GM21447 (cell line): ENCODE measurements around the gene CDRT15L2.
"Not testable (repeated sequence)": the region's sequence is repeated elsewhere in the genome, so short reads cannot be mapped to it uniquely, and the experiment has no call there.

Source experiments
- ATAC-seq: cut with Tn5 transposase; IDR thresholded peaks from one replicate; pipeline ENCODE4 v1.9.1; 2021; ENCODE audit not compliant: unreplicated experiment

The CDRT15L2 gene

GRCh38 chr17:20579424-20579823 is at the start of gene CDRT15L2:
Gene CDRT15L2 (plus strand): TSS chr17:20579724. CDS start chr17:20579744, 20 bp downstream.
- ATAC-seq, result not testable (repeated sequence)

DNA sequence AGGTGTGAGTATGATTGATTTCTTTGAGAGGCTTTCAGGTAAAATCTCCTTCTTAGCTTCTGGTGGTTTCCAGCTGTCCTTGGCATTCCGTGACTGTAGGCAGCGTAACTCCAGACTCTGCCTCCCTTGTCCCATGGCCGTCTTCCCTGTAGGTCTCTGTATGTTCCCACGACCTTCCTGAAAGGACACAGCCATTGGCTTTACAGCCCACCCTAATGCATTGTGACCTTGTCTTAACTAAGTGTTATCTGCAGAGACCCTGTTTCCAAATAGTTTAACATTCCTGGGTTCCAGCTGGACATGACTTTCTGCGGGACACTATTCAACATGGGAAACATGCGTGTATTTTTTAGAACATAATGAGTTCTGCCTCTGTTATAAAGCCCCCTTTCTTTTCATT is 49.4 kb upstream of the CDRT15L2 start:
- ATAC-seq, result not testable (repeated sequence)

- not testable (repeated sequence) for ATAC-seq
Measured at GRCh38 chr17:20532544-20533090, 46.9 kb upstream of the CDRT15L2 start.

GRCh38 chr17:20533206-20533605 is 46.3 kb upstream of the CDRT15L2 start:
- not testable (repeated sequence) for ATAC-seq

DNA sequence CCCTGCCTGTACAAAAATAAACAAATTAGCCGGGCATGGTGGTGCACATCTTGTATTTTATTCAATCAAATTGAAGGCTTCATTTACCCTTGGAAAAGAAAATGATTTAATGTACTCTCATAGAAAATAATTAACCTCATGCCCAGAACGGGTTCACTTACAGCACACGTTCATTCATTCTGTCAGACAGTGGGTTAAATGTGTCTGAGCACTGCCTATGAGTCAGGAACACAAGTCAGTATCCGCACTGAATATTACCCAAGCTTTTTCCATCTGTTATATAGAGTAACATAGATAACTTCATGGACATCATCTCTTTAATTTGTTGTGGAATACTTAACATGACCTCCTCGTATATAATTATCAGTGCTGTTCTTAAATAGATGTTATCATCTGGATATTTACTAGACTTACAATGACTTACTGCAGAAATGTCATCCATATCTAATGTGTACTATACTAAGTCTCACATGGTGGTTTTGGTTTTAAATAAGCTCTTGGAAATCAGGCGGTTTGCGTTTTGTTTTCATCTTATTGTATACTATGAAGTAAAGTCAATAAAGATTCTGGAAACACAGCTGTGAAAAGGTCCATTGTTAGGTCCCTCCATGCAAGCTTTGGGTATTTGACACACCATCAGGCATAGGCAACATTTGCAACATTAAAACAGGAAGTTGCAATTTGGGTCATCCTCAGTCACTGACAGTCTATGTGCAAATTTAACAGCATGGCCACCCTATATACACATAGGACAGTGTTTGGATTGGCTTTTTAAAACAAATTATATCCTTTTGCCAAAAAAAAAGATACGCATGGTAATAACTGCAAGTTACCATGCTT is 44.6 kb upstream of the CDRT15L2 start:
- ATAC-seq, result not testable (repeated sequence)

DNA sequence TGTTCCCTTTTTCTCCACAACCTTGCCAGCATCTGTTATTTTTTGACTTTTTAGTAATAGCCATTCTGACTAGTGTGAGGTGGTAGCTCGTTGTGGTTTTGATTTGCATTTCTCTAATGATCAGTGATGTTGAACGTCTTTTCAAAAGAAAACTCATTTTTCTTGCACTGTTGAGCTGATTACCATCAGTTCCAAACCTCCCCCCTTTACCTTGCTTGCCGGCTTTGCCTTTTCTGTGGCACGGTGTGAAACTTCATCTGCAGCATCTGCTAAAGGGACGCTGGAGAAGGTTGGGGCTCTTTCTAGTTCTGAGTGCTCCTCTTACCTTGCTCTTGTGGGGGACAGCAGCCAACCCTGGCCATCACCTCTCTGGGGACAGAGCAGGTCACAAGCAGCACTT is 39.1 kb upstream of the CDRT15L2 start:
- ATAC-seq, result peak; percentile 98

GRCh38 chr17:20540865-20541264 is 38.7 kb upstream of the CDRT15L2 start:
- not testable (repeated sequence) for ATAC-seq

GRCh38 chr17:20541853-20542546 is 37.5 kb upstream of the CDRT15L2 start:
- not testable (repeated sequence) for ATAC-seq

GRCh38 chr17:20547923-20548322 is 31.6 kb upstream of the CDRT15L2 start:
- not testable (repeated sequence) for ATAC-seq

- ATAC-seq, result not testable (repeated sequence)
Measured at GRCh38 chr17:20552920-20553319, 26.6 kb upstream of the CDRT15L2 start.

- ATAC-seq, result not testable (repeated sequence)
Measured at GRCh38 chr17:20554728-20555127, 24.8 kb upstream of the CDRT15L2 start.

DNA sequence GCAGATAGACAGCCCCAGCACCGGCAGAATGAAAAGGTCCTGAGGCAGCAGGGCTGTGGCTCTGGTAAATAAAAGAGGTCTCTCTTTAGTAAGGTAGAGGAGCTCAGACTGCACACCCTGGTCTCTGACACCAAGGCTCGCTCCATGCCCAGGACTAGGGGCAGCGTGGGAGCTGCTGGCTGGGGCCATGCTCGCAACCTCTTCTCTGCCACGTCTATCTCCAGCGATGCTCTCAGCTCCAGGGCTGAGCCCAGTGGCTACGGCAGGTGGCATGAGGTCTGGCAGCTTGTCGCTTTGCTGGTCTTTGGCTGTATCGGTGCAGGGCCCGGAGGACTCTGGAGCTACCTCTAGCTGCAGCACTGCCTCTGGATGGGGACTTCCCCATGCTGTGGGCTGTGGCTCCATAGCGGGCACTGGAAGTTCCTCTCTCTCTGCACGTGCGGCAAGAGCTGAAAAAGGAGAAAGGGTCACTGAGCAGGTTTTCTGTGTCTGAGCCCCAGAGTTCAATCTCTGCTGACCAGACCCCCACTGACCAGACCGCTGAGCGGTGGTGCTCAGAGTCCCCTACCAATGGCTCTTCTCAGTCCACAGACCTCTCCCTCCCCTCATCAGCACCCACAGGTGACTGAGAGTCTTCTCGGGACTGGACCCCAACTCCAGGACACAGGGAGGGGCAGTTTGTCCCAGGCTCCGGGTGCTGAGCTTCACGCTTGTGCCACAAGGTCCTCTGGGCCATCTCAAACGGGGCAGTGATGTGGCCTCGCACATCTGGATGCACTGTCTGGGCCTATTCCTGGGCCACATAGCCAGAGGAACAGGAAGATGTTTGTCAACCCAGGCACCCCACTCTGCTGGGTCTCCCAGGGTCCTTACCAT is 24.2 kb upstream of the CDRT15L2 start:
- ATAC-seq, result not testable (repeated sequence)

DNA sequence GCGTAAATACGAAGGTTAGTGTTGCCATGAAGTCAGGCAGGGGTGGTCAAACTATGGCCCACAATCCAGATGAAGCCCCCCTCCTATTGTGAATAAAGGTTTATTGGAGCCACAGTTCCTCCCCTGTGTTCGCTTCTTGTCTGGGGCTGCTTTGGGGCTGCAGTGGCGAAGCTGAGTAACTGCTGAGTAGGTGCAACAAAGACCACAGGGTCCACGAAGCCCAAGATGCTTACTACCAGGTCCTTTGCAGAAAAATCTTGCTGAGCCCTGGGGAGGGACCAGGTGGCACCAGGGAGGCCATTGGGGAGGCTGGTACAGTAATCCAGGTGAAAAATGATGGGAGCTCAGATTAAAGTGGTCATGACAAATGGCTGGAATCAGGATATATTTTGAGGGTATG is 21.4 kb upstream of the CDRT15L2 start:
- ATAC-seq, result not testable (repeated sequence)

DNA sequence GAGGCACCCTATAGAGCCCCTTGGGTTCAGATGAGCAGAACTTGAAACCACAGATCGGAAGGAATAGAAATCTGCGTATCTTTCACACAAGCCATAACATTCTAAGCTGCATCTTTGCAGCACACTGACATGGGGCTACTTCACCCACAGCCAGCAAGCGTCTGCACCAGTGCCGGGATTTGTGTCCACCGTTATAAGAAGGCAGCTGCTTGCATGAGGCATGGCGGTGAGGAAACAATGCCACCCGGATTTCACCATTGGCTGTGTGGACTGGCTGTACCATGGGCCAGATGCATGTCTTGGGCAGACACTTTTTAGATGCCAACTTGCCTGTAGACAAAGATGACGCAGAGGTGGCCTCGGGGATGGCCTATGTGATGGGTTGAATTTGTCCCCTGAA is 20.5 kb upstream of the CDRT15L2 start:
- ATAC-seq, result not testable (repeated sequence)

GRCh38 chr17:20562587-20562986 is 16.9 kb upstream of the CDRT15L2 start:
- no peak for ATAC-seq

DNA sequence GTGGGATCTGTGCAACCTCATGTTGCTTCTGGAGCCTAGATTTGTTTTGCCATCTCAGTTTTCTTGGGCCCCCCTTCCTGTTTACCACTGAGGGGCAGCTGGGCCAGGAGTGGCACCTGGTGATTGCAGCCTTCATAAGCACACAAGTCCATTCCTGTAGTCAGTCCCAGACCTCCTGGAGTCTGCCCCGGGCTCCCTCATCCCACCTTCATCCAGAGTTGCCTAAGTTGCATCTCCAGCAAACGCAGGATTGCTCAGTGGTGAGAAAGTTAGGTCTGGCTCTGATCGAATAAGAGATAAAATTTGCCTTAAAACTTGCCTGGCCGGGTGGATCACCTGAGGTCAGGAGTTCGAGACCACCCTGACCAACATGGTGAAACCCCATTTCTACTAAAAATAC is 14.3 kb upstream of the CDRT15L2 start:
- ATAC-seq, result not testable (repeated sequence)

DNA sequence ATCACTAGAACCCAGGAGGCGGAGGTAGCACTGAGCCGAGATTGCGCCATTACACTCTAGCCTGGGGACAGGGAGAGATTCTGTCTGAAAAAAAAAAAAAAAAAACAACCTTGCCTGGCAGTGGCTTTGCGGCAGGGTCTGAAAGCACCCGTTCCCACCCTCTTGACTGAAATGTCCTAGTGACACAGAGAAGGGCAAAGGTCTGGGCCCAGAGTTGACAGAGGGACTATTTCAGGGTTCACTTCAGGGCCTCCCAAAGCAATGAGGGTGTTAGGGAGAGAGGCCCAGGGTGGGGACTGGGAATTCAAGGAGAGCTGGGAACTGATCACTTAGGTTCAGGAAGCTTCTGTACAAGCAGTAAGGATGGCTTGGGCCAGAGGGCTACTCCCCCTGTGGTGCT is 13.8 kb upstream of the CDRT15L2 start:
- ATAC-seq, result no peak

DNA sequence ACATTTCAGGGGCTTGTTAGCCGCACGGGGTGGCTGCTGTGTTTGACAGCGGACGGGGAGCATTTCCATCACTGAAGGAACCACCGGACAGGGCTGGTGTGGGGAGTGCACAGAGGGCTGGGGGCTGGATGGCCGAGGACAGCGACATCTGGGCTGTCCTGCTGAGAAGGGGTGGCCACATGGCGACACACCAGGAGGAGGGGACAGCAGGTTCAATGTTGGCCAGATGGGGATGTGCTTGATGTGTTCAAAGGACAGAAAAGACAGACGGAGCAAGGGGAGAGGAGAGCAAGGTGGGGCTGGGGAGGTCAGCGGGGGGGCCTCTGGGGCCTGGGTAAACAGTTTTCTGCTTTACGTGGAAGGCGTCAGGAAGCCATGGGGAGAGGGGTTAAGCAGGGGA is 12.8 kb upstream of the CDRT15L2 start:
- ATAC-seq, result not testable (repeated sequence)

GRCh38 chr17:20567421-20567820 is 12.1 kb upstream of the CDRT15L2 start:
- ATAC-seq, result not testable (repeated sequence)

DNA sequence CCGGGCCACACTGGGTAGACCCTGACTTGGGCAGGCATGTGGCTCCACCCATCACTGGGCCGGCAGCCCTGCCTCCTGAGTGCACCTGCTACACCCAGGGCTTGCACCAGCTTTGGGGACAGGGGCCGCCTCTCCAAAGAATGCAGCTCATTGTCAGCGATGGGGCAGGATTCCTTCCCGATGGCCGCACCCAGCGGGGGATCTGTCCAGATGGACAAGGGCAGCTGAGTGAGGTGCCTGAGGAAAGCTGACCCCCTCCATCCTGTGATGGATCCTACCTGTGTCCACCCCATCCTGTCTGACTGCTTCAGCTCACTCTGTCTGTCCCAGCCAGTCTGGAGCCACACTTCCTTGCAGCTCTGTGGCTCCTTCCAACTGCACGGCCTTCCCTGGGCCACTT is 10.9 kb upstream of the CDRT15L2 start:
- ATAC-seq, result not testable (repeated sequence)

- not testable (repeated sequence) for ATAC-seq
Measured at GRCh38 chr17:20571653-20572052, 7.9 kb upstream of the CDRT15L2 start.
